H9 (cell line): ENCODE data around the gene HCFC2. TPM values are rescaled to one million over a fixed set of nuclear protein-coding genes. Genes with fewer than 3 reads are reported as not detected.

Experiments
- DNase-seq: peaks from one replicate; pipeline ENCODE4 v3.0.0-alpha.2; 2017
- H2AFZ ChIP-seq: one replicate; pipeline ENCODE4 v1.6.1; 2013; ENCODE audit warnings: mild to moderate bottlenecking, low read length, control low read depth, moderate library complexity
- H2AK5ac ChIP-seq: 2 replicates; pipeline ENCODE4 v1.6.1; 2013; ENCODE audit warnings: low read length, control low read depth, mixed read lengths; ENCODE audit not compliant: insufficient read length
- H2BK120ac ChIP-seq: one replicate; pipeline ENCODE4 v1.6.1; 2013; ENCODE audit warnings: low read depth, mild to moderate bottlenecking, low read length, control low read depth, inconsistent platforms; ENCODE audit not compliant: poor library complexity, severe bottlenecking
- H2BK12ac ChIP-seq: 2 replicates; pipeline ENCODE4 v1.6.1; 2013; ENCODE audit warnings: low read length, control low read depth, mixed read lengths, low read depth; ENCODE audit not compliant: insufficient read length
- H2BK15ac ChIP-seq: 2 replicates; pipeline ENCODE4 v1.6.1; 2013; ENCODE audit warnings: low read depth, low read length, control low read depth
- H2BK20ac ChIP-seq: one replicate; pipeline ENCODE4 v1.6.1; 2013; ENCODE audit warnings: low read depth, mild to moderate bottlenecking, low read length, control low read depth, inconsistent platforms; ENCODE audit not compliant: poor library complexity, severe bottlenecking
- H2BK5ac ChIP-seq: 2 replicates; pipeline ENCODE4 v1.6.1; 2013; ENCODE audit warnings: low read length, control low read depth, mixed read lengths; ENCODE audit not compliant: insufficient read length
- H3K14ac ChIP-seq: 2 replicates; pipeline ENCODE4 v1.6.1; 2013; ENCODE audit warnings: low read length, control low read depth; ENCODE audit not compliant: insufficient read depth
- H3K18ac ChIP-seq: 2 replicates; pipeline ENCODE4 v1.6.1; 2013; ENCODE audit warnings: low read depth, mild to moderate bottlenecking, mixed read lengths, low read length, control low read depth; ENCODE audit not compliant: insufficient read length
- H3K23ac ChIP-seq: 2 replicates; pipeline ENCODE4 v1.6.1; 2013; ENCODE audit warnings: low read length, control low read depth, mixed read lengths, low read depth; ENCODE audit not compliant: insufficient read length
- H3K23me2 ChIP-seq: 2 replicates; pipeline ENCODE4 v1.6.1; 2013; ENCODE audit warnings: low read depth, mild to moderate bottlenecking, mixed read lengths, low read length, control low read depth; ENCODE audit not compliant: insufficient read length, poor library complexity, severe bottlenecking
- H3K27ac ChIP-seq: 2 replicates; pipeline ENCODE4 v1.5.1; 2013; ENCODE audit warnings: low read length, control low read depth, mixed read lengths, low read depth; ENCODE audit not compliant: insufficient read length
- H3K27me3 ChIP-seq: 2 replicates; pipeline ENCODE4 v1.6.1; 2013; ENCODE audit warnings: low read length, control low read depth, inconsistent platforms; ENCODE audit not compliant: insufficient read depth
- H3K4ac ChIP-seq: 2 replicates; pipeline ENCODE4 v1.6.1; 2013; ENCODE audit warnings: low read depth, mild to moderate bottlenecking, control low read depth, inconsistent platforms, low read length, moderate library complexity
- H3K4me1 ChIP-seq: 2 replicates; pipeline ENCODE4 v1.6.1; 2013; ENCODE audit warnings: low read length, control low read depth, inconsistent platforms; ENCODE audit not compliant: insufficient read depth
- H3K4me2 ChIP-seq: 2 replicates; pipeline ENCODE4 v1.6.1; 2013; ENCODE audit warnings: low read length, control low read depth, mixed read lengths; ENCODE audit not compliant: insufficient read length, insufficient read depth
- H3K56ac ChIP-seq: 2 replicates; pipeline ENCODE4 v1.6.1; 2013; ENCODE audit warnings: low read depth, mild to moderate bottlenecking, mixed read lengths, low read length, control low read depth; ENCODE audit not compliant: insufficient read length
- H3K79me1 ChIP-seq: 2 replicates; pipeline ENCODE4 v1.6.1; 2013; ENCODE audit warnings: low read depth, mild to moderate bottlenecking, moderate library complexity, low read length, control low read depth, inconsistent platforms; ENCODE audit not compliant: insufficient read depth, poor library complexity, severe bottlenecking
- H3K79me2 ChIP-seq: 2 replicates; pipeline ENCODE4 v1.6.1; 2013; ENCODE audit warnings: low read length, control low read depth, inconsistent platforms; ENCODE audit not compliant: insufficient read depth
- H3K9ac ChIP-seq: 2 replicates; pipeline ENCODE4 v1.6.1; 2013; ENCODE audit warnings: low read length, control low read depth, mixed read lengths; ENCODE audit not compliant: insufficient read length; ENCODE audit errors: extremely low read depth
- H3K9me3 ChIP-seq: one replicate; pipeline ENCODE4 v1.6.1; 2013; ENCODE audit warnings: low read depth, low read length, inconsistent platforms; ENCODE audit not compliant: control insufficient read depth
- H3T11ph ChIP-seq: one replicate; pipeline ENCODE4 v1.6.1; 2013; ENCODE audit warnings: mild to moderate bottlenecking, low read length, control low read depth, inconsistent platforms
- H4K20me1 ChIP-seq: one replicate; pipeline ENCODE4 v1.6.1; 2013; ENCODE audit not compliant: control insufficient read depth, insufficient read length, insufficient read depth
- H4K5ac ChIP-seq: 2 replicates; pipeline ENCODE4 v1.6.1; 2013; ENCODE audit warnings: low read depth, mild to moderate bottlenecking, mixed read lengths, low read length, control low read depth; ENCODE audit not compliant: insufficient read length
- H4K8ac ChIP-seq: replicated peaks from 2 replicates; pipeline ENCODE4 v1.6.1; 2013; ENCODE audit warnings: low read length, control low read depth, mixed read lengths, low read depth; ENCODE audit not compliant: insufficient read length
- H4K91ac ChIP-seq: 2 replicates; pipeline ENCODE4 v1.6.1; 2013; ENCODE audit warnings: low read depth, mild to moderate bottlenecking, moderate library complexity, mixed read lengths, low read length, control low read depth; ENCODE audit not compliant: insufficient read length
- H3K27ac Mint-ChIP-seq, 3 experiments: 2 replicates in 2 of 3; 3 replicates in 1 of 3; pipeline ENCODE4 v1.8.0; 2020 to 2021; ENCODE audit warnings: mixed read lengths in 3 of 3, mild to moderate bottlenecking in 1 of 3, moderate library complexity in 1 of 3
- H3K27me3 Mint-ChIP-seq: 2 replicates; pipeline ENCODE4 v1.8.0; 2021; ENCODE audit warnings: low read depth, mild to moderate bottlenecking, moderate library complexity, mixed read lengths
- H3K36me3 Mint-ChIP-seq, 3 experiments: 2 replicates in 2 of 3; 3 replicates in 1 of 3; pipeline ENCODE4 v1.8.0; 2020 to 2021; ENCODE audit warnings: low read depth in 3 of 3, mixed read lengths in 3 of 3; ENCODE audit not compliant: insufficient read depth in 1 of 3
- H3K4me1 Mint-ChIP-seq, 2 experiments: 2 replicates each; pipeline ENCODE4 v1.8.0; 2020; ENCODE audit warnings: mixed read lengths in 2 of 2
- H3K4me3 Mint-ChIP-seq, 2 experiments: 2 replicates in 1 of 2; 3 replicates in 1 of 2; pipeline ENCODE4 v1.8.0; 2020 to 2021; ENCODE audit warnings: mild to moderate bottlenecking in 2 of 2, mixed read lengths in 2 of 2, moderate library complexity in 1 of 2
- H3K9me3 Mint-ChIP-seq, 2 experiments: 2 replicates in 1 of 2; 3 replicates in 1 of 2; pipeline ENCODE4 v1.8.0; 2020; ENCODE audit warnings: mild to moderate bottlenecking in 2 of 2, mixed read lengths in 2 of 2, moderate library complexity in 1 of 2
- CTCF ChIP-seq: fragments of 200-600 bp; sonication (generic); conservative IDR thresholded peaks from 3 replicates; pipeline ENCODE4 v1.8.0; 2021; ENCODE audit warnings: antibody characterized with exemption, mild to moderate bottlenecking
- WGBS: extraction: QIAGEN DNeasy Blood & Tissue Kit; methylation state at CpG from one replicate; pipeline ENCODE4 v1.1.7; 2013; ENCODE audit warnings: missing lambda C conversion rate, low lambda C conversion rate, mixed read lengths; ENCODE audit not compliant: insufficient read length; ENCODE audit errors: extremely low coverage; 5-methylcytosine and 5-hydroxymethylcytosine counted together
- total RNA-seq: library from RNA; stranded (reverse); gene quantifications from 2 replicates; pipeline ENCODE4 v1.2.1, GENCODE V29; 2021

HCFC2 gene
- total RNA-seq, 1 experiment from 2014 or later: 1.9 TPM

- no peak overlapping the region for H3K27ac Mint-ChIP-seq
Measured at GRCh38 chr12:104024348-104024747, 40.0 kb upstream of the HCFC2 start.

More at GRCh38 chr12:104024348-104024747, 40.0 kb upstream of the HCFC2 start:
- no peak overlapping the region for H3K56ac ChIP-seq
- no peak overlapping the region for H2BK20ac ChIP-seq
- H3K36me3 Mint-ChIP-seq: peaks cover 2 to 8% (median 5%) of the 10 kb centered on the region in 3 experiments; a peak in 3 of 7 replicates
- H2BK12ac ChIP-seq: no peak overlapping the region
- H4K91ac ChIP-seq: no peak overlapping the region
- no peak overlapping the region for H2BK5ac ChIP-seq
- H3K27ac ChIP-seq: no peak overlapping the region
- H3K27me3 ChIP-seq: no peaks in the 10 kb centered on the region
- H3K4me2 ChIP-seq: no peak overlapping the region
- H2AFZ ChIP-seq: no peak overlapping the region
- no peak overlapping the region for H3T11ph ChIP-seq
- peaks cover 11% of the 10 kb centered on the region for H3K27me3 Mint-ChIP-seq
- H3K9me3 Mint-ChIP-seq: peaks cover 11 to 18% of the 10 kb centered on the region in 2 experiments
- no CpG with 5 or more reads among the region's 6 CpGs for WGBS
- no peak for TF ChIP-seq CTCF
- no peak overlapping the region for H3K23ac ChIP-seq
- no peak overlapping the region for H3K4ac ChIP-seq
- no peak overlapping the region for H2BK120ac ChIP-seq
- H3K79me2 ChIP-seq: no peaks in the 10 kb centered on the region
- no peak for DNase-seq
- H4K8ac ChIP-seq: no peak overlapping the region
- no peak overlapping the region for H3K4me3 Mint-ChIP-seq
- no peak overlapping the region for H4K5ac ChIP-seq
- no peaks in the 10 kb centered on the region for H3K9me3 ChIP-seq
- H3K79me1 ChIP-seq: no peaks in the 10 kb centered on the region
- no peak overlapping the region for H2AK5ac ChIP-seq
- no peaks in the 10 kb centered on the region for H4K20me1 ChIP-seq
- H2BK15ac ChIP-seq: no peak overlapping the region
- no peak overlapping the region for H3K18ac ChIP-seq
- H3K4me1 Mint-ChIP-seq: no peaks in the 10 kb centered on the region
- H3K9ac ChIP-seq: no peak overlapping the region
- no peaks in the 10 kb centered on the region for H3K4me1 ChIP-seq
- H3K23me2 ChIP-seq: no peaks in the 10 kb centered on the region
- H3K14ac ChIP-seq: no peak overlapping the region
